T-helper 22 cell (primary cell): ENCODE data around the gene CSMD2.
"Not testable (repeated sequence)": the region's sequence is repeated elsewhere in the genome, so short reads cannot be mapped to it uniquely, and the experiment has no call there.

Experiments used
- DNase-seq: peaks from one replicate; pipeline ENCODE4 v3.0.0-alpha.2; 2020; ENCODE audit warnings: low read depth

The CSMD2 gene

GRCh38 chr1:34164771-34165391, at the start of gene CSMD2:
TSS of gene CSMD2 (minus strand) at chr1:34165230. CDS start at chr1:34165097, 133 bp downstream.
- no peak for DNase-seq

- DNase-seq, result no peak
These were observed 48.9 kb upstream of the CSMD2 start for GRCh38 chr1:34213956-34214355.

- DNase-seq, result no peak
These were observed 47.6 kb upstream of the CSMD2 start for GRCh38 chr1:34212673-34213072.

GRCh38 chr1:34199927-34200326, 34.9 kb upstream of the CSMD2 start:
- no peak for DNase-seq

GRCh38 chr1:34192621-34193020, 27.6 kb upstream of the CSMD2 start:
- no peak for DNase-seq

DNA sequence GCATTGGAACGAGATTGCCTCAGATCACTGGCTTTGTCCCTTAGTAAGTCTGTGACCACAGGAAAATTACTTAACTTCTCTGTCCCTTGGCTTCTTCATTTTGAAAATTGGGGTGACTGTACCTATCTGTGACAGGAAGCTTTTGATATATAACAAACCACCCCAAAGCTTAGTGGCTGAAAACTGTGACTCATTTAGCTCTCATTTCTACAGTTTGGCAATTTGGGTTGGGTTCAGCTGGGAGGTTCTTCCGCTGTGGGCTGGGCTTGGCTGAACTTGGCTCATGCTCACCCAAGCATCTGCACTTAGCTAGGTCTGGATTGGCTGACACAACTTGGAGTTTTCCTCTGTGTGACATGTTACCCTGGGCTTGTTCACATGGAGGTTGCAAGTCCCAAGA, 25.7 kb upstream of the CSMD2 start:
- DNase-seq, result no peak

DNA sequence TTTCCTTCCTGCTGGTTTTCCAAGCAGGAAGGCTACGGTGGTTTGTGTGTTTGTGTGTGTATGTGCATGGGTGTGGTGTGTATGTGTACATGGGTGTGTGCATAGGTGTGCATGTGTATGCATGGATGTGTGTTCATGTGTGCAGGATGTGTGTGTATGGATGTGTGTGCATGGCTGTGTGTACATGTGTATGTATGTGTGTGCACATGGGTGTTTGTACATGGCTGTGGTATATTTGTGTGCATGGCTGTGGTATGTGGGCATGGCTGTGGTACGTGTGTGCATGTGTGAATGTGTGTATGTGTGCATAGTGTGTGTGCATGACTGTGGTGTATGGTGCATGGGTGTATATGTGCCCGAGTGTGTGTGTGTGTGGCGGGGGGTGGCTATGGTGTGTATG, 24.0 kb upstream of the CSMD2 start:
- no peak for DNase-seq

DNA sequence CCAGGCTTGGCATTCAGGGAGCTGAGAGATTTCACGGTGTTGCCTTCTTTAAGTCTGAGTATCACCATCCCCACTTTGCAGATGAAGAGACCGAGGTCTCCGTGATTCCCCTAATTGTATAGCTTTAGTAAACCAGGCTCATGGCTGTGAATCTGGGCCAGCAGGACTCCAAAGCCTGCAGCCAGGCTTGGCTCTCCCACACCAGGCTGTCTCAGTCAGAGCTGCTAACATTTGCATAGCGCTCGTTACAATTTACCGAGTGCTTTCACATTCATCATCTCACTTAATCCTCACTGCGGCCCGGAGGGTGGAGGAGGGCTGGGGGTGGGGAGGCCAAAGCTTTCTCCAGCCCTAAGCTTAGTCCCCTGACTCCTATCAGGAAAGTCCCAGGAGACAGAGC, 23.4 kb upstream of the CSMD2 start:
- DNase-seq, result no peak

- DNase-seq, result no peak
These were observed 21.9 kb upstream of the CSMD2 start for GRCh38 chr1:34186741-34187494.

- not testable (repeated sequence) for DNase-seq
These were observed 18.4 kb upstream of the CSMD2 start for GRCh38 chr1:34183381-34183780.

- DNase-seq, result no peak
These were observed 13.0 kb upstream of the CSMD2 start for GRCh38 chr1:34178072-34178471.

DNA sequence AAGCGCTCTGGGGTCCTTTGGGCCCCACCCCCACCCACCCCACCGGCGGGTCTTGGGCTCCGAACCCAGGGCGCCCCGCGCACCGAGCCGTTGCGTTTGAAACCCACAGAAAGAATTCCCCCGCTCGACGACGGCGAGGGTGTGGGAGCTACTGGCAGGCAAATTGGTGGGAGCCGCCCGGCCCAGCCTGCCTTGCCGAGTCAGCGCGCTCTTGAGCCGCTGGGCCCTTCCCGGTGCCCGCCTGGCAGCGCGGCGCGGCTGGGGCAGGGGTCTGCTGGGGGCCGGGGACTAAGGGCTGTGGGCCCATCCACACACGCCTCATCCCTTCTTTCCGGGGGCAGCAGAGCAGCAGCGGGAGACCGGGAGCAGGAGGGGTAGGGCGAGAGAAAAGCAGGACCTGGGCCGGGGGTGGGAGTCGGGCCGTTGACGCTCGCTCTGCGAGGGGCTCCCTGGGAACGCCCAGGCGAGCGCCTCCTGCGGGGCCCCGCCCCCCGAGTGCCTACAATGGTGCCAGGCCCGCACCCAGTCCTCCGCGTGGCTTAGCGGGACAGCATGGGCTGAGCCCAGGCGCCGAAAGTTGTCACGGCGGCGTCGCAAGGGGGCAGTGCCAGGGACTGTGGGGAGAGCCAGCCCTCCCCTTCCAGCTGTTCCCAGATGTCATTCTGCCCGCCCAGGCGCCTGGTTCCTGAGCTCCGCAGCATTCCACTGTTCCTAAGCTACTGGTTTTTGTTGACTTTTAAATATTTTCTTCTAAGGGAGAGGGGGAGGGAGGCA, 12.0 kb upstream of the CSMD2 start, which contains the start of gene C1orf94:
Gene C1orf94 (plus strand): TSS at position 78 of the 774 bp plus-strand sequence. CDS start 883 bp downstream, outside the sequence.
- no peak for DNase-seq

DNA sequence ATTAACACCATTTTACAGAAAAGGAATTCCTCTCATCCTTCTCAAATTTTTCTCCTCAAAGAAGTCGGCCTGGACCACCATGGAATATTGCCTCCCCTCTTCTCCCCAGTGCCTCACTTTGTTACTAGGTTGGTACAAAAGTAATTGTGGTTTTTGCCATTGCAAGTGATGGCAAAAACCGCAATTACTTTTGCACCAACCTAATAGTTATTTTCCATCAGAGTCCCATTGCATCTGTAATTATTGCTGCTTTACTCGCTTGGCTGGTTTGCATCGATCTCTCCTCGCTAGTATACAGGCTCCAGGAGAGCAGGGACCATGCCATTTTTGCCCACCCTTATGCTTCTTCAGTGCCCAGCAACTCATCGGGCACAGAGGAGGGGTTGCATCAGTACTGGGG, 10.7 kb upstream of the CSMD2 start:
- DNase-seq, result no peak

GRCh38 chr1:34167389-34167788, 2.4 kb upstream of the CSMD2 start:
- no peak for DNase-seq

DNA sequence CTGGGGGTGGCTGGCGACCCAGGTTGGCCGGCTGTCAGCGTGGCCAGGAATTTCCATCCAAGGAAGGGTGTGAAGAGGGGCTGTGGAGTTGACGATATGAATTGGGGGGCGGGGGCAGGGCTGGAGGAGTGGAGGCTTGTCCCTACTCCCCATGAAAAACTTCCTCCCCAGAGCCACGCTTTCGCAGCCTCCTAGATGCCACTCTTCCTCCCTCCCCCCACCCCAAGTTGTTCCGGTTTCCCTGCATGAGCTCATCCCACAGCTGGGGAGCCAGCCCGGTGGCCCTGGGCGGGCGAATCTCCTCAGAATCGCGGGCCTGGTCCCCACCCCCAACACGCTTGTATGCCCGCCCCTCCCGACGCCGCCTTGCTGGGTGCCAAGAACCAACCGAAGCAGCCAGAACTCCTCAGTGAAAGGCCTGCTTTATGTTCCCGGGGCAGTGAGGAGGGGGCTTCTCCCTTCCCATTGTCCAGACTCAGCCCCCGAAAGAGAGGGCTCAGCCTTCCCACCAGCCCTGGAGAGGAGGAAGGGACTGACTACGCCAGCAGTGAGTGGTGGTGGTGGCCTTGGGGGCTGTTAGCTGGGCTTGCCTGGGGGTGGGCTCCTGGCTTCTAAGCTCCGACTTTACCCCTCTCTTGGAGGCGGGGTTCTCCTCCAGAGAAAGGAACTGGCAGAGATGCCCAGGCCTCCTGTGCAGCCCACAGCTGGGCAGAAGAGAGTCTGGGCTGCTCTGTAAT, 1.8 kb upstream of the CSMD2 start:
- DNase-seq, result no peak

DNA sequence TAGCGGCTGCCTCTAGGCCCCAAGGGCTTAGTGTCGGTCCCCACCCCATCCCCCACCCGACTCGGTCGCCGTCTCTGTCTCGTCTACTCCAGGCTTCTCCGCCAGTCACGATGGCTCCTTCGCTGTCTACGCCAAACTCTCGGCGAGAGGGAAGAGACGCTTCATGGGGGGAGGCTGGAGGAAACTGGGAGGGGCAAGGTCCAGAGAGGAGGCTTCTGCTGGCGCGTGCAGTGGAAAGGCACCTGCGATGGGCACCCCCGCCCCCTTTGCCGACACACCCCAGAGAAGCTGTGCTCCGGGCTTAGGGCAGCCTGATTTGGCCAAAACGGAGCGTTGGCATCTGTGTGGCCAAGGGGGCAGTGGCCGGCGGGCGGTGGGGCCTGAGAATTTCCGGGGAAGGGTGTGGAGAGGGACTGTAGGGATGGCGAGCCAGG, 1.2 kb upstream of the CSMD2 start:
- no peak for DNase-seq

- no peak for DNase-seq
These were observed 442 bp upstream of the CSMD2 start for GRCh38 chr1:34165422-34165921.

GRCh38 chr1:34163792-34164731, 968 bp downstream of the CSMD2 start:
- no peak for DNase-seq

DNA sequence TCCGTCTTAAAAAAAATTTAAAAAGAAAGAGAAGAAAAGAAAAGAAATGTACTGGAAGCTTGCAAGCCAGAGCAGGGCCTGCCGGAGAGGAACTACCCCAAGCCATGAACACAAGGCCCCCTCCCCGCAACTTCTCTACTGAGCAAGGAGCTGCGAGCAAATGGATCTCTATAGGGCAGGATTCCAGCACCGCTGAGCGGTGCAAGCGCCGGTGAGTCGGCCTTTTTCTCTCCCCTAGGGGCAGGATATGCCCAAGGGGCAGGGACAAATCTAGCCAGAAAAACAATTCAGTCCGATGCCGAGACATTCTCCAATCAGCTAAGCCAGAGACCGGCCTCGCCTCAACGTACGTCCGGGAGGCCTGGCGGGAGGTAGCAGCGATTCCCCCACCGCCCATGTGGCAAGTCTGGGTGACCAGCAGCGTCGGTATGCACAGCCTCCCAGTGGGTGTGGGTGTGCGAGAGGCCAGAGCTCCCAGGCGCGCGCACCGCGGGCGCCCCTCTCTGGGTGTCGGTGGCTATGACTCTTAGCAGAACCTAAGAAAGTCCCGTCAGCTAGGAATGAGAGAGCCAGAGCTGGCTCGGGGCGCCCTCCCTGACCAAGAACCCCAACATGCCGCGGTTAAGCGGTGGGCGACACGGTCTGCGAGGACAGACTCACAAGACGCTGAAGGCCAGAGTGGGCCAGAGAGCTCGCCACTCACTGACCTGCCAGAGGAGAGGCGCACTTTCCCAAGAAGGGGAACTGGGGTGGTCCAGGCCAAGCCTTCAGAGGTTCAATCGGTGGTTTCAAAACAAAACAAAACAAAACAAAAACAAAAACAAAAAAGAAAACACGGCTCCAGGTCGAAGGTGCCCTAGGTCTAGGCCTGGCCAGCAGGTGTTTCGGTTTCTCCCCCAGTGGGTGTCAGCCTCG, 1.9 kb downstream of the CSMD2 start:
- DNase-seq, result no peak

DNA sequence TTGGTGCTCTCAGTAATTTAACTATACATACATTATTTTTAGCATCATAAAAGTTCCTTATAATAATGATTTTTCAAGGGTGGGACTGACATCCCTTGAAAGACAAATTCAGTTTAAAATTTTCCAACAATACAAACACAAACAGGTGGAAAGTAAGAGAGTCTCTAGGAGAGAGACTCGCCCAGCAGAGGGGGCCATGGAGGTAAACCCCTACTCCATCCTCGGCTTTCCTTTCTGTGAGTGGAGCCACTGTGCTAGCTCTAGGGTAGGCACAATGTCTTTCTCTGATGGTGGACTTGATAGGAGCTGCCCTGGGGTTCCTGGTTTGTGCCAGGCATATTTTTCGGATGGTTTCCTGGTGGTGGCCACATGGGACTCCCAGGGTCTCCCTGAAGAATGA, 8.3 kb downstream of the CSMD2 start:
- DNase-seq, result no peak
